HUDEP-2 (cell line): ENCODE results near the gene TXNRD1.
"Not testable (repeated sequence)": the region's sequence is repeated elsewhere in the genome, so short reads cannot be mapped to it uniquely, and the experiment has no call there.

Source experiments
- DNase-seq, 76 experiments: peaks; one replicate each; lab custom pipeline; 2025; ENCODE audit not compliant: unreplicated experiment in 76 of 76; lab: John Stamatoyannopoulos, UW

Gene TXNRD1

DNA sequence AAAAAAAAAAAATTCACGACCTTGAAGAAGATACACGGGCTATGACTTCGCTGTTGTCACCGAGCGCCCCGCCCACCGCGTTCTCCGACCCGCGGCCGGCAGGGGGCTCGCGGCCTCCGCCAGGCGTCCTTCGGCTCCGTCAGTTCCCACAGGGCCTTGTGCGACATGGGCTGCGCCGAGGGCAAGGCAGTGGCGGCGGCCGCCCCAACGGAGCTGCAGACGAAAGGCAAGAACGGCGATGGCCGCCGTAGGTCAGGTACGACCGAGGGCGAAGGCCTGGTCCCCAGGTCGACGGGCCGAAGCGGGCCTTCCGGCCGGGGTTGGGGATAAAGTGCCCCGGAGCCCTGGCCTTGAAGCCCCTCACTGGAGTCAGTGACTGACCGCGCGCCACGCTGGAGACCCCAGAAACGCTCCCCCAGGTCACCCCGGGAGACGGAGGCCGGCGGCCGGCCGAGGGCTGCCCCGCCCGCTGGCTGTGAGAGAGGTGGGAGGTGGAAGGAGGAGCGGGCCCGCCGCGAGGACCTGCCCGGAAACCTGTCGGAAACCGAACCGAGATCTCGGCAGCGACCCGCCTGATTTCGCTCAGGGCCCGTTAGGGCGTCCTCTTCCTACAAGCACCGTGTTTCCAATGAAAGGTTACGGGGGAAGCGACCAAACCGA, at the start of gene TXNRD1:
Gene TXNRD1 (plus strand): TSS at position 142 of the 660 bp plus-strand sequence. CDS start 24 bp downstream, at position 166.
- DNase-seq = peak in 70 of 76 experiments; percentile 4 to 77 (median 58)

DNA sequence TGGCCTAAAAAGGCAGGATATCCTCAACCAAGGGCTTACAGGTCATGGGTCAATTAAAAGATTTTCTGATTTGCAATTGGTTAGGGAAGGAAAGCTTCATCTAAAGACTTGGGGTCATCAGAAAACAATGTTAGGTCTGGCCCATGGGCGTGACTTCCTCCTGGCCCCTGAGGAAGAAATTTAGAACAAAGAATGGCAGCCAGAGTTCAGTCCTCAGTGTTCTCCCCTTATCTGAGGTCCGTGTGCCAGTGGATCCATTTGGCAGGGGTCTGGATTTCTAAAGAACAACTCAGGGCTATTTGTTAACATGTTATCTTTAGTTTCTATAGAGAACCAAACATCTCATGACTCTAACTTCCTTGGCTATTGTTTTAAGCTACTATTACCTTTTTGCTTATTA, 49.8 kb upstream of the TXNRD1 start:
- DNase-seq = no peak

DNA sequence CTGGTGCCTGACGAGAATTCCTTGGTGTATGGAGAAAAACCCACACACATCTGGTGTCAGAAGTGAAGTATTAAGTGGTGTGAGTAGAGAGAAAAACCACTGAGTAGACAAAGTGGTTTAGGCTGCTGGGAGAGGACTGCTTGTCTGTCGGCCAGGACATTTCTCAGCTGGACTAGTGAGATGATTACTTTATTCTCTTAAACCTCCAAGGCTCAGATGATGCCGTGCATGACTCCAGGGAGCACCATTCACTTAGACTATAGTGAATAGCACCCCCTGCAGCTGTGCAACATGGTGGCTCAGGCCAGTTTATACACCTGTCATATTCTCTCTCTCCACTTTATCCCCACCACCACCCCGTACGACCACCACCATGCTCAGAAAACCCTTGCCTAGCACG, 49.1 kb upstream of the TXNRD1 start:
- no peak for DNase-seq

DNA sequence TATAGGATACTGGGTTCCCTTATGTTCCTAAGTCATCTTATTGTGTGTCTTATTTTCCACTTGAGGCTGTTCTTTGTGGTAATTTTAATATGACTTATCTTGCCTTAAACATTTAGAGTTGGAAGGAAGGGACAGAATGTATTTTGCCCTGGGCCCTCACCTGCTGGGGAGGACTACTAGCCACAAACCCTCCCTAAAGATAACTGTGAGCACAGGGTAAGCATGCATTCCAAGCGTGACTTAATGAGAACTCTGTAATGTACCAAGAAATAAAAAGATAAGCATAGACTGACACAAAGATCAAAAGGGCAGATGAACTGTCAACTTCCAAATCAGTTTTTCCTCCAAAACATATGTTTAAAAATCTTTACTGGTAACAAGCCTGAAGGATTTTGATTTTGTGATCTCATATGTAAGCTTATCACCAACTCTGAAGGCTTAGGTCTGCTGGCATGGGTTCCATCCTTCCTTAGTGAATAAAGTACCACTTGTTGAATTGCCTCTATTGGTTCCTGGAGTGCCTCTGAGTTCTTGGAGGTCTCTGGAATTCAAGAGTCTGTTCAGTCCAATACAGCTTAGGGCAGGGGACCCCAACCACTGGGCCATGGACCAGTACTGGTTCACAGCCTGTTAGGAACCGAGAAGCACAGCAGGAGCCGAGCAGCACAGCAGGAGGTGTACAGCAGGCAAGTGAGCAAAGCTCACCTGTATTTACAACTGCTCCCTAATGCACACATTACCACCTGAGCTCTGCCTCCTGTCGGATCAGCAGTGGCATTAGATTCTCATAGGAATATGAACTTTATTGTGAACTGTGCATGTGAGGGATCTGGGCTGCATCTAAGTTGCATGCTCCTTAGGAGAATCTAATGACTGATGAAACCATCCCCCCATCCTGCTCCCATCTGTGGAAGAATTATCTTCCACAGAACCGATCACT, 47.8 kb upstream of the TXNRD1 start:
- no peak for DNase-seq

DNA sequence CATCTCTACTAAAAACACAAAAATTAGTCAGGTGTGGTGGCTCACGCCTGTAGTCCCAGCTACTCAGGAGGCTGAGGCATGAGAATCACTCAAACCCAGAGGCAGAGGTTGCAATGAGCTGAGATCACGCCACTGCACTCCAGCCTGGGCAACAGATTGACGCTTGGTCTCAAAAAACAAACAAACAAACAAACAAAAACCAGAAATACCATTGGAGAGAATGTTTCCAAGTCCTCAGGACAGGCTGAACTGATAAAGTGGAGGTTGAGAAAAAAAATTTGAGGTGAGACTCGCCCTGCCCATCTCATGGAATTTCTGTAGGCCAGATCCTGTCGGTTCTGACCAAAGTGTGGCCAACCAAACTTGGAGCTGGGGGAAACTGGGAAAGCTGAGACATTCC, 47.0 kb upstream of the TXNRD1 start:
- no peak for DNase-seq

DNA sequence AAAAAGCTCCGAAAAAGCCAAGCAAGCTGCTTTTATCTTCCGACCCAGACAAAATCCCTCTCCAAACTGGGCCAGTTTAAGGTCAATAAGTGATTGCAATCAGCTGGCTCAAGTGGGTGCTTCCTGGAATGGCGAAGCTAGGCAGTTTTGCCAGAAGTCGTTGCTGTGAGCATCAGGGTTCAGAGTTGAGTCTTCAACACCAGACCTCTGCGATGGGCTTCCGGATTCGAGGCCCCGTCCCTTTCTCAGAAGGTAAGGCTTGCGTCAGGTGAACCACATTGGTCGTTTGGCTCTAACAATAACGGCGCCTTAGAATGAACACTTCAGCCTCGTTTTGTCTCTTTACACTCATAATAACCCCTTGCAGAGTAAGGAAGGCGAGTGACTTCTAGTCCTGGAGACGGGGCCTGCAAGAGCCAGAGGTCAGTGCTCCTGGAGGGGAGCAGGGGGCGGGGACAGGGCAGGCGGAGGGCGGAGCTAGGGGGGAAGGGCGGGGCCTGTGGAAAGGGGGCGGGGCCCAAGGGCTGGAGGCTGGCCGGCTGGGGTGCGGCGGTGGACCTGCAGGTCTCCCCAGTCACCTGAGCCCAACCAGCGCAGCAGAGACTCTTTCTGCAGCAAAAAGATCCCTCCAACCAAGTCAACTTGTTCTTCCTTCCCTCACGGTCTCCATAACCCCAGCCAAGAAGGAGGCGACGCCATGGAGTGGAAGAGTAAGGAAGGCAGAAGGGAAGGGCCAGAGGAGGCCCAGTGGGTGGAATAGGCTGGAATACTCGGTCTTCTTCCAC, 43.6 kb upstream of the TXNRD1 start:
- DNase-seq = peak in 9 of 76 experiments; percentile 2 to 41 (median 19)

DNA sequence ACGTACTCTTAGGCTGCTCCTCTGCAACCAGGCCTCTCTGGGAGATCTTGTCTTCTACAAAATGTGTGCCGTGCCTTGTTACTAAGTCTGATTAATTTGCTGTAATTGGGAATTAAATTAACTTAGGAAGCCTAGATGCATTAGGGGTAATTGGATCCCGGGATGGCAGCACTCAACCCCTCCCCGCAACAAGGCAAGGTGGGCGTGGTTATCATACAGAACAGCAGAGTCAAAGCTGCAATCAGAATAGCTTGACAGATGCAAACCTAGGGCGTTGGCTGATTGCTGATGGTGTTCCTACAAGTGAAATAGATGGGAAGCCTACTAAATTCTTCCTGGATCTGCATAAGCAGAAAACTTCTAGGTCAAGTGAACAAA, 43.0 kb upstream of the TXNRD1 start:
- DNase-seq = no peak

DNA sequence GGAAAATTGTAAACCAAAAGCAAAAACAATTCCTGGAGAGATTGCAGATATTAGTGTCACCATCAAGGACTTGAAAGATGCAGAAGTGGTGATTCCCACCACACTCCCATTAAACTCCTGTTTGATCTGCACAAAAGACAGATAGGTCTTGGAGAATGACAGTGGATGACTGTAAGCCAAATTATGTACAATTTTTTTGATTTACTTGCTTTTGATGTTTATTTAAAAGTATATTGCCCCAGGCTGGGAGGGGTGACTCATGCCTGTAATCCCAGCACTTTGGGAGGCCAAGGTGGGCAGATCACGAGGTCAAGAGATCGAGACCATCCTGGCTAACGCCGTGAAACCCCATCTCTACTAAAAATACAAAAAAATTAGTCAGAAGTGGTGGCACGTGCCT, 41.8 kb upstream of the TXNRD1 start:
- DNase-seq = not testable (repeated sequence)

DNA sequence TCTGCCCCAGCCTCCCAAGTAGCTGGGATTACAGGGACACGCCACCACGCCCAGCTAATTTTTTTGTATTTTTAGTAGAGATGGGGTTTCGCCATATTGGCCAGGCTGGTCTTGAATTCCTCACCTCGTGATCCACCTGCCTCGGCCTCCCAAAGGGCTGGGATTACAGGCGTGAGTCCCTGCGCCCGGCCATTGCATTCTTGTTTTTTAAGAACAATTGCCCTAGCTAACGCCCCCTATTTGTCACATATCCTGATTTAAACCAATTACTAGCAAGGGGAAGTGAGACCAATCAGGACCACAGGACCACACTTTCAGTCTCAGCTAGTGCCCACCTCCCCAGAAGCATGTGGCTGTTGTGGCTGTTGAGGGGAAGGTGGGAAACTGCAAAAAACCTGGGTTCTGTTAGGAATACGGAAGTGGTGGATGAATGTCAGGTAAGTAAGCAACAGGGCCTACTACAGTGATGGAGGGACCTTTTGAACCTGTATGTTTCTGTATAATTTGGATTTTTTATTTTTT, 39.8 kb upstream of the TXNRD1 start:
- no peak for DNase-seq

DNA sequence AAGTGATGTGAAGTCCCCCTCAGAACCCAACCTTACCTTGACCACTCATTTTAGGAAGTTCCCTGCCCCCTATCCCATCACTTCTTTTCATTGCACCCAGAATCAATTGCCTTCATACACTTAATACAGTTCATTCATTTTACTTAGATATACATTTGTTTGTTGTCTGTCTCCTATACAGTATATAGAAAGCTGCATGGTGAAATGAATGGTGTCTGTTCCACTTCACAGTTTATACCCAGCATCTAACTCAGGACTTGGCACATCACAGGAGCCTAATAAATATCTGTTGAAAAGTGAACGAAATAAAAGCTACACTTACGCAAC, 38.3 kb upstream of the TXNRD1 start:
- DNase-seq = no peak

DNA sequence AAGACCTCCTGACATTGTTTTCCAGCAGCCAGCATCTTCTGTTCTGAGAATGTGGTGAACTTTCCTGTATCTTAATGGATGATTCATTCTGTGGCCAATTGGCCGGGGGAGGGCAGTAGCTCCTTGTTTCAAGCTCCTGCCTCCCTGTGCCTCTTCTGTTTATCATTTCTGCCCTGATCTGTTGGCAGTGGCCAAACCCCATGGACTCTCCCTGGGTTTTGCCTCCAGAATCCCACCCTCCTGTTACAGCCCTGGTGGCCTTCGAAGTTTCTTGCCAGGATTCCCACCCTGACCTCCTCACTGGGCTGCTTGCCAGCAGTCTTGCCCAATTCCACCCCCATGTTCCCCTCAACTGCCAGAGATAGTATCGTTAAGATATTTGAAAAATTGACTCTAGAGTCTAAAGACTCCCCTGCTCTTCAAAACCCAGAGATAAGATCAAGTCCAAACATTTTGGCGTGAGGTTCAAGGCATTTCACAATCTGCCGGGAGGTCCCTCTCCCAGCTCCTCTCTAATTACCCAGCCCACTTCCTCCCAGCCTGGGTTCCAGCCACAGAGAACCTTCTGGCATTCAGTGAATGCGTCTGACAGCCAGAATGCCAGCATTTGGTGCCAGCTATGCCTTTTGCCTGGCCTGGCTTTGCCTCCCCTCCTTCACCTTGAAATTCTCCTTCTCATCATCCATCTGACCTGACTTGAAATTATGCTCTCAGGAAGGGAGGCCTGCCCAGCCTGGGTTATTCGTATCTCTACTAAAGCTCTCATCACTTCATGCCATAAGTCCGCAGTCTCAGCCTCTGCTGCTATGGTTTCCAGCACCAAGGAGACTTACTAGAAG, 37.7 kb upstream of the TXNRD1 start:
- DNase-seq = peak in 50 of 76 experiments; percentile 3 to 65 (median 29)

DNA sequence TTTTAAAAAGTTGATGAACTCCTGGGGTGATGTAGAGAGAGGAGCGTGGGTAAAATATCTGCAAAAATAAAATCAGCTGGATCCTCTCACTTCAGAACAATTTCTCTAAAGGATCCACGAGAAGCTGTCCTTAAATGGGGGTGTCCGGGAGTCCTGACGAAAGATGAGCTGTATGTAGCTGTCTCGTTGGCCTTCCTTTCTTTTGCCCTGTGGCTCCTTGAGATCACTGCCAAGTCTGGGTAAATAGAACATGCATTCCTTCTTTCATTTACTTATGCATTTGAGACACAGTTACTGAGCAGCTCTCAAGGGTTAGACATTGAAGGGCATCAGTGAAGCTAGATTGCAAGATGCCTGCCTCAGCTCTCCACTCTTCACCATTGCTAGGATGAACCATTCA, 35.2 kb upstream of the TXNRD1 start:
- DNase-seq = no peak

DNA sequence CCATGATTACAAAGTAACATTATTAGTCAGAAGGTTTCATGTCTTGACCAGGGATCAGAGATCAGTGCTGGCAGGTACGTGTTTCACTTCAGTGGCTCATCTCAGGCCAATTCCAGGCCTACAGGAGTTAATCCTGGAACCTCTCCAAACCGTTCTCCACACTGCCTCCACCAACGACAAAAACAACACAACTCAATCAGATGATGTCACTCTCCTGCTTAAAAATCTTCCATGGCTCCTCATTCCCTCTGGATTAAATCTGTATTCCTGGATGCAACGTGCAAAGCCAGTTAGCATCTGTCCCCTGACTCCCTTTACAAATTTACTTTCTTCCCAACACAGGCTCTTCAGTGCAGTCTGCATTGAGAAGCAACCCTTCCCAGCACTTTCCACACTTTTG, 34.3 kb upstream of the TXNRD1 start:
- DNase-seq = no peak

DNA sequence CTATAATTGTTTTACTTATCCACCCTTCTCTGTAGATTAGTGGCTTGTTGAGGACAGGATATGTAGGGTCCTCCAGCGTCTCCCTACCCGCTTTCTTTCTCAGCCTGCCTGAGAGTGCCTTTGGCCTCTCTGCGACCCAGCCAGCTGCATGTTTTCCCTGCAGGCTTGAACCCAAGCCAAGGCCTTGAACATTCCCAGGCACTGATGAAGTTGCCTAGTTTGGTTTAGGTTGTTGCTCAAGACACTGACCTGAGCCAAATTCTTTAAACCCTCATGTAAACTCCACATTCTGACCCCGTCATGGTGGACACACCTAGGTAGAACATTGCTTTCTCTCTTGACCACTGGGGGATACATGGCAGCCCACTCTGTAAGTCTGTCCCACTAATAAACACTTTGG, 33.4 kb upstream of the TXNRD1 start:
- DNase-seq = no peak

DNA sequence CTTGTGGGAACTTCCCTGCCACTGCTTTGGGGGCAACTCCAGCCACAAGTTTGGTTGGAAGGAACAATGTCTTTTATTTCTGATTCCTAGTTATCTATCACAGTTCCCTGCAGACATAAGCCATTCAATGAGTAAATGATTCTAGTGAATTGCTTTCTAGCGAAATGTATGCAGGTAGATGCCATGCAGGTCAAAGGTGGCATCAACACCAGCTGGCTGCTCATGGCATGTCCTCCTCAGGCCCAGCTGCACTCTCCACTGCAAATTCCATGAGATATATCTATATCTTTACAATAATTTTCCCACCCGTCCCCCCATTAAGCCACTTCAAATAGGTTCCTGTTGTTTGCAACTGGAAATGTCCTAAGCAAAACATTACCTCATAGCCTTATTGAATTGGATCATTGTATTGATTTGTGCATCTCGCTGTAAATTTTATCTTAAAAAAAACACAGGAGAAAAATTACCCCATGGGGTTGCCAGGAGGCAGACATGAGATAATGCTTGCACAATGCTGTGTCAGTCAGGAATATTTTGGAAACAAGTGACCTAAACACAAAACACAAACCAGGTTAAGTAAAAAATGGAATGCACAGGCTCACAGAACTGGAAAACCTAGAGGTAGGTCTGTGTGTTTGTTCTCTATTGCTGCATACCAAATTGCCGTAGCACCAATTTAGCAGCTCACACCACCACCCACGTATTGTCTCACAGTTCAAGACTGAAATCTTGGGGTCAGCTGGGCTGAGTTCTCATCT, 32.8 kb upstream of the TXNRD1 start:
- DNase-seq = no peak

DNA sequence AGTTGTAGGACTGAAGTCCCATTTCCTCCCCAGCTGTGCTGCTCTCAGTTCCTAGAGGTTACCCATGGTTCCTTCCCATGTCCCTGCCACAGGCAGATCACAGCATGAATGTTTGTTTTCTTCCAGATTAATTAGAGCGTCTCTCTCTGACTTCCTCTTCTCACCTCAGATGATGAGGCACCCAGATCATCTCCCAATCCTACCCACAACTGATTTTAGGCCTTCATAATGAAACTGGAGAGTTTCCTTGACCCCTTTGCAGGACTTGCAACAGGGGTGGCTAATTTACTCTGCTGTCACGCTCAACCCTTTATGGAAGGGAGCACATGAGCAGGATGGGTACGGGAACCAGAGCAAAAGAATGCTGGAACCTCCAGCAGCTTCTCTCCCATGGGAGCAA, 32.1 kb upstream of the TXNRD1 start:
- DNase-seq = no peak

DNA sequence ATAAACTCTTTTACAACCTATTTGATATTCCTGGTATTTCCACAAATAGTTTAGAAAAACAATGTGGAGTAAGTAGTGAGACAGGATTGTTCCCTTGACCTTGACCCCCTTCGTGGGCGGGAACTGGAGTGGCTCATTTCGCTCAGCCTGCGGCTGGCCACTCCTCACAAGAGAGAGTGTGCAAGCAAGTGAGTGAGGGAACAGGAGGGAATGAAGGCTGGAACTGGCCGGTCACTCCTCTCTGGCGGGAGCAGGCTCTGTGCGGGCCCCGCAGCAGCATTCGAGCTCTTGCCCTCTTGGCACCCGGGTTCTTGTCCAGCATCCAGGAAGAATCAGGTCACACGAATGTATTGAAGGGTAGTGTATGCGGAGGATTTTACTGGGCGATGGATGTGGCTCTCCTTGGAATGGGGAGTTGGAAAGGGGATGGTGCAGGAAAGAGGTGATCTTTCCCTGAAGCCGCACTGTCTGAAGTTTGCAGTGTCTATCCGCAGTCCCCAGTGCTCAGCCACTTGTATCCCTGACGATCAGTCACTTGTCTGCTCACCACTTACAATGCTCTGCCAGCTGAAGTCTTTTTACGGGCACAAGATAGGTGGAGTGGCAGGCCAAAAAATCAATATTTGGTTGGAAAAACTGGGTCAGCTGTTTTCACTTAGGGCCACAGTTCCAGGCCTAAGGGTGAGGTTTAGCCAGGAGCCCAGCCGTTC, 28.0 kb upstream of the TXNRD1 start:
- no peak for DNase-seq

DNA sequence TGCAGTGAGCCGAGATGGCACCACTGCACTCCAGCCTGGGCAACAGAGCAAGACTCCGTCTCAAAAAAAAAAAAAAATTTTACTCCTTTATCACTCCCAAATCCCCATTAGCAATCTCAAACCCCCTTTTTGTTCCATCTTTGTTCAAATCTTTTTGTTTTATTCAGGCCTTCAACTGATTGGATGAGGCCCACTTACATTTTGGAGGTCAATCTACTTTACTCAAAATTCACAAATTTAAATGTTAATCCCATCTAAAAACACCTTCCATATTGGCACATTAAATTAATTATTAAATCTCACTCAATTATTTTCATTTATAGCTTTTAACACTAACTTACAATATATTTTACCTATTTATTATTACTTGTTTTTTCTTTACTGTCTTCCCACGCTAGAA, 27.0 kb upstream of the TXNRD1 start:
- no peak for DNase-seq
